Endothelial cell of umbilical vein (primary cell): Measurements from ENCODE around the gene SPATA19. TPM values are rescaled to one million over a fixed set of nuclear protein-coding genes. Genes with fewer than 3 reads are reported as not detected.

ENCODE experiments used
- BruUV-seq: library from RNA; stranded (reverse); fragments of 400-500 nt; replicated peaks from 2 replicates; lab custom pipeline; 2021; lab: Mats Ljungman, UMichigan
- CTCF ChIA-PET: fragments of 300-600, 350-600 bp; sonication (Branson Sonifier 250); formaldehyde crosslinking; loops from one replicate; lab custom pipeline; 2021; ENCODE audit warnings: antibody characterized with exemption, inconsistent platforms; lab: Charles Lee
- POLR2A ChIA-PET: fragments of 300-600, 350-600 bp; sonication (Branson Sonifier 250); formaldehyde crosslinking; loops from one replicate; lab custom pipeline; 2021; ENCODE audit warnings: antibody characterized with exemption, inconsistent platforms; lab: Charles Lee
- DNase-seq: peaks from one replicate; pipeline ENCODE4 v3.0.0-alpha.2; 2011; ENCODE audit warnings: low read depth, low spot score
- FAIRE-seq: peaks from 2 replicates; lab custom pipeline; 2011; peaks lifted over from hg19 to GRCh38; lab: Jason Lieb, UNC
- H2AFZ ChIP-seq: 2 replicates; pipeline ENCODE4 v1.6.0; 2012; ENCODE audit warnings: low read depth, low read length, control low read depth, inconsistent platforms
- H3K27ac ChIP-seq: 2 replicates; pipeline ENCODE4 v1.5.1; 2011; ENCODE audit warnings: low read depth, mild to moderate bottlenecking, control low read depth, low read length, moderate library complexity; ENCODE audit not compliant: insufficient read depth
- H3K27me3 ChIP-seq, 2 experiments: 2 replicates each; pipeline versions ENCODE4 v1.6.0 to v1.6.1; 2011; ENCODE audit warnings: low read length in 2 of 2, mixed read lengths in 1 of 2; ENCODE audit not compliant: control insufficient read depth in 2 of 2, insufficient read depth in 2 of 2
- H3K36me3 ChIP-seq, 2 experiments: 2 replicates in 1 of 2; 3 replicates in 1 of 2; pipeline ENCODE4 v1.5.1; 2011; ENCODE audit warnings: low read length in 2 of 2, mild to moderate bottlenecking in 1 of 2, moderate library complexity in 1 of 2; ENCODE audit not compliant: control insufficient read depth in 2 of 2, insufficient read depth in 2 of 2; ENCODE audit errors: extremely low read depth in 1 of 2
- H3K4me1 ChIP-seq: 3 replicates; pipeline ENCODE4 v1.5.1; 2011; ENCODE audit warnings: mild to moderate bottlenecking, low read length; ENCODE audit not compliant: control insufficient read depth, insufficient read depth; ENCODE audit errors: extremely low read depth
- H3K4me2 ChIP-seq: 2 replicates; pipeline ENCODE4 v1.6.1; 2011; ENCODE audit warnings: low read length, control low read depth, mixed read lengths; ENCODE audit not compliant: insufficient read depth
- H3K4me3 ChIP-seq, 3 experiments: fragments of 200-600 bp in 1 of 3; sonication (generic), shearing (Covaris generic) in 1 of 3; replicated peaks in 1 of 3; 2 replicates each; pipeline ENCODE4 v1.5.1; 2011 to 2016; ENCODE audit warnings: control low read depth in 3 of 3, low read length in 3 of 3, mild to moderate bottlenecking in 2 of 3, inconsistent platforms in 1 of 3, low read depth in 1 of 3, moderate library complexity in 1 of 3; ENCODE audit not compliant: insufficient read depth in 1 of 3
- H3K79me2 ChIP-seq: 2 replicates; pipeline ENCODE4 v1.6.0; 2012; ENCODE audit warnings: low read length, inconsistent platforms; ENCODE audit not compliant: control insufficient read depth, insufficient read depth
- H3K9ac ChIP-seq: replicated peaks from 2 replicates; pipeline ENCODE3; 2011; ENCODE audit warnings: low read length, control low read depth; ENCODE audit not compliant: insufficient read depth; ENCODE audit errors: extremely low read depth
- H3K9me1 ChIP-seq: replicated peaks from 3 replicates; pipeline ENCODE4 v1.6.0; 2011; ENCODE audit warnings: mild to moderate bottlenecking, low read length; ENCODE audit not compliant: control insufficient read depth, insufficient read depth; ENCODE audit errors: extremely low read depth
- H3K9me3 ChIP-seq: replicated peaks from 2 replicates; pipeline ENCODE4 v1.5.1; 2012; ENCODE audit warnings: low read length, inconsistent platforms; ENCODE audit not compliant: control insufficient read depth, insufficient read depth
- H4K20me1 ChIP-seq: replicated peaks from 2 replicates; pipeline ENCODE3; 2011; ENCODE audit warnings: mild to moderate bottlenecking, low read length; ENCODE audit not compliant: control insufficient read depth, insufficient read depth; ENCODE audit errors: extremely low read depth
- EZH2 ChIP-seq: IDR thresholded peaks from 2 replicates; pipeline ENCODE4 v1.6.1; 2012; ENCODE audit warnings: borderline replicate concordance, low read depth, mild to moderate bottlenecking, moderate library complexity, low read length, inconsistent platforms; ENCODE audit not compliant: severe bottlenecking
- FOS ChIP-seq: IDR thresholded peaks from 2 replicates; pipeline ENCODE4 v1.6.1; 2011; ENCODE audit warnings: mild to moderate bottlenecking, low read length, moderate library complexity, borderline replicate concordance; ENCODE audit not compliant: insufficient read depth
- GATA2 ChIP-seq: IDR thresholded peaks from 2 replicates; pipeline ENCODE4 v1.7.0; 2011; ENCODE audit warnings: low read depth, mild to moderate bottlenecking, moderate library complexity, mixed read lengths, low read length; ENCODE audit not compliant: insufficient read length, insufficient read depth
- JUN ChIP-seq: IDR thresholded peaks from 2 replicates; pipeline ENCODE4 v1.6.1; 2011; ENCODE audit warnings: borderline replicate concordance, low read depth; ENCODE audit not compliant: insufficient read length, insufficient read depth
- MYC ChIP-seq: IDR thresholded peaks from one replicate; pipeline ENCODE4 v1.6.1; 2011; ENCODE audit warnings: mild to moderate bottlenecking, low read depth, low read length
- POLR2A ChIP-seq: IDR thresholded peaks from 2 replicates; pipeline ENCODE4 v1.6.1; 2012; ENCODE audit warnings: low read depth, mild to moderate bottlenecking, control low read depth, low read length
- POLR2AphosphoS5 ChIP-seq: IDR thresholded peaks from 2 replicates; pipeline ENCODE4 v1.6.1; 2012; ENCODE audit warnings: low read depth, mild to moderate bottlenecking, control low read depth, low read length, moderate library complexity; ENCODE audit not compliant: insufficient read depth
- dilution Hi-C: fragments of 300-500 bp; cut with MboI; formaldehyde crosslinking; loops from one replicate; pipeline ENCODE4 v1.15.0; 2019; ENCODE audit warnings: low sequenced_read_pairs; ENCODE audit not compliant: extremely low pct_ligation_motif_present
- intact Hi-C: fragments of 100-400 bp; cut with micrococcal nuclease; formaldehyde crosslinking; loops from one replicate; pipeline ENCODE4 v1.10.0; 2022
- polyA plus RNA-seq, 4 experiments: library from polyadenylated mRNA; depleted of rRNA in 3 of 4; stranded (reverse) in 3 of 4; unstranded in 1 of 4; fragments of >200 nt; gene quantifications; 2 replicates each; pipeline versions ENCODE4 v1.2.1 to v1.2.3, GENCODE V29; 2011 to 2012; ENCODE audit warnings: missing spikeins in 1 of 4
- total RNA-seq: library from RNA; stranded (reverse); gene quantifications from 2 replicates; pipeline ENCODE4 v1.2.3, GENCODE V29; 2021
- TF ChIP-seq, protein P1 (sequence below): IDR thresholded peaks from 2 replicates; pipeline ENCODE4 v1.6.1; 2011; ENCODE audit not compliant: insufficient read depth, insufficient read length
- TF ChIP-seq, protein P2 (sequence below), 2 donors: IDR thresholded peaks; 1 replicate in 1 of 2; 2 replicates in 1 of 2; pipeline ENCODE4 v1.5.1; 2011; ENCODE audit warnings: low read length in 2 of 2, mild to moderate bottlenecking in 2 of 2, moderate library complexity in 2 of 2, control low read depth in 1 of 2, inconsistent platforms in 1 of 2, low read depth in 1 of 2; ENCODE audit not compliant: insufficient read depth in 1 of 2; ENCODE audit errors: extremely low read depth in 1 of 2

The SPATA19 gene
- total and polyA plus RNA-seq, 2 donors (not counting 3 experiments of a cell fraction or from before 2014, with no cell fraction given), result not detected

DNA sequence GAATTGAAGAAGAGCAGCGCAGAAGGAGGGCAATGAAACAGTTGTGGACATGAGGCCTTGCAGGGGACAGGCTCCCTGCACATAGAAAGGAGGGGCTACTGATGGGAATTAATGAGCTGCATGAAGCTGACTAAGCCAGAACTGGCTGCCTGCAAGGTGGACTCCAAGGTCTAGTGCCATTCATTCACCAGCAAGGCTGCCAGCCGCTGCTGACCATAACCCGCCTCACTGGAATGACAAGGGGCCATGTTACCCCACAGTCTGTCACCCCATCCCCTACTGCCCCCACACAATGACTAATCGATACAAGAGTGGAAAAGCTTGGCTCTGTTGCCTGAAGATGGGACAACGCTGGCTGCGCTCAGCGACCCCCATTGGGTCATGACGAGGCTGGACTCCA is 44.6 kb downstream of the SPATA19 start:
- dilution Hi-C loops (no loop called here), intact Hi-C loops (no loop called here)
- ChIA-PET CTCF (no interaction called here), POLR2A (no interaction called here)
- no peak overlapping the region for H3K27ac ChIP-seq
- H3K9me3 ChIP-seq, result peaks cover 2% of the 10 kb centered on the region
- DNase-seq (no peak), FAIRE-seq (no peak)
- TF ChIP-seq POLR2A, result no peak
- TF ChIP-seq POLR2AphosphoS5, result no peak
- TF ChIP-seq, protein P1, sequence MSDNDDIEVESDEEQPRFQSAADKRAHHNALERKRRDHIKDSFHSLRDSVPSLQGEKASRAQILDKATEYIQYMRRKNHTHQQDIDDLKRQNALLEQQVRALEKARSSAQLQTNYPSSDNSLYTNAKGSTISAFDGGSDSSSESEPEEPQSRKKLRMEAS, result no peak
- no peak for TF ChIP-seq GATA2
- TF ChIP-seq MYC, result no peak
- TF ChIP-seq JUN, result no peak
- H3K79me2 ChIP-seq, result no peaks in the 10 kb centered on the region
- H3K27me3 ChIP-seq, result no peaks in the 10 kb centered on the region
- no peaks in the 10 kb centered on the region for H3K9me1 ChIP-seq
- no peaks in the 10 kb centered on the region for H3K36me3 ChIP-seq
- no peaks in the 10 kb centered on the region for H3K4me1 ChIP-seq
- no peak overlapping the region for H3K4me3 ChIP-seq
- H2AFZ ChIP-seq, result no peak overlapping the region
- no TSS peak for BruUV-seq
- H4K20me1 ChIP-seq, result no peaks in the 10 kb centered on the region
- H3K4me2 ChIP-seq, result no peak overlapping the region
- H3K9ac ChIP-seq, result no peak overlapping the region

DNA sequence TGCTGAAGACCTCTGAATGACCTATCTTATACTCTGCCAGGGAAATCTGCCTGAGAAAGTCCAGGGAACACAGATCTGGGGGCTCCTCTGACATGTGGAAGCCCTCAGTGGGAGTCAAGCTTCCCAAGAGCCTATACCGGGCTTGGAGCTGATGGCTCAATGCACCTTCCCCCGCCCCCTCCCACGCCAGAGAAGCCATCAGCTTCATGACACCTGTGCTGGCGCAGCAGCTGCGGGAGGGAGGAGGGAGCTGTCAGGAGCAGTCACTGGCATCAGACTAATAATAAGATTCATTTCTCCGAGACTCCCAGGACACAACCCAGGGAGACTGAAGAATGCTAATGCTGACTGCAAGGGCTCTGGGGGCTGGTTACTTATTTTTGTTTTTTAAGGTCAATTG is 47.8 kb downstream of the SPATA19 start:
- POLR2A ChIA-PET, result no interaction called here
- no peak for TF ChIP-seq EZH2
- TF ChIP-seq, protein P2, sequence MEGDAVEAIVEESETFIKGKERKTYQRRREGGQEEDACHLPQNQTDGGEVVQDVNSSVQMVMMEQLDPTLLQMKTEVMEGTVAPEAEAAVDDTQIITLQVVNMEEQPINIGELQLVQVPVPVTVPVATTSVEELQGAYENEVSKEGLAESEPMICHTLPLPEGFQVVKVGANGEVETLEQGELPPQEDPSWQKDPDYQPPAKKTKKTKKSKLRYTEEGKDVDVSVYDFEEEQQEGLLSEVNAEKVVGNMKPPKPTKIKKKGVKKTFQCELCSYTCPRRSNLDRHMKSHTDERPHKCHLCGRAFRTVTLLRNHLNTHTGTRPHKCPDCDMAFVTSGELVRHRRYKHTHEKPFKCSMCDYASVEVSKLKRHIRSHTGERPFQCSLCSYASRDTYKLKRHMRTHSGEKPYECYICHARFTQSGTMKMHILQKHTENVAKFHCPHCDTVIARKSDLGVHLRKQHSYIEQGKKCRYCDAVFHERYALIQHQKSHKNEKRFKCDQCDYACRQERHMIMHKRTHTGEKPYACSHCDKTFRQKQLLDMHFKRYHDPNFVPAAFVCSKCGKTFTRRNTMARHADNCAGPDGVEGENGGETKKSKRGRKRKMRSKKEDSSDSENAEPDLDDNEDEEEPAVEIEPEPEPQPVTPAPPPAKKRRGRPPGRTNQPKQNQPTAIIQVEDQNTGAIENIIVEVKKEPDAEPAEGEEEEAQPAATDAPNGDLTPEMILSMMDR (IDR thresholded peaks at IDR 0.05; ENCODE audit: extremely low read depth in 1 of 2, insufficient read depth in 1 of 2, low read depth in 1 of 2, low read length in 2 of 2), result no peak
- TF ChIP-seq, protein P1, result no peak
- no peak for TF ChIP-seq POLR2AphosphoS5
- TF ChIP-seq JUN, result no peak
- TF ChIP-seq POLR2A, result no peak
- TF ChIP-seq FOS, result no peak
- no peak for TF ChIP-seq MYC
- TF ChIP-seq GATA2, result no peak

More for the DNA sequence above, 47.8 kb downstream of the SPATA19 start:
- Histone ChIP-seq H3K4me3 (no peak overlapping the region), H3K79me2 (no peaks in the 10 kb centered on the region), H3K4me2 (no peak overlapping the region), H3K9me3 (peaks cover 4% of the 10 kb centered on the region), H3K9me1 (no peaks in the 10 kb centered on the region), H4K20me1 (no peaks in the 10 kb centered on the region), H3K9ac (no peak overlapping the region), H2AFZ (no peak overlapping the region), H3K36me3 (no peaks in the 10 kb centered on the region), H3K27ac (no peak overlapping the region), H3K27me3 (no peaks in the 10 kb centered on the region), H3K4me1 (no peaks in the 10 kb centered on the region)
- dilution Hi-C loops (no loop called here), intact Hi-C loops (no loop called here)
- FAIRE-seq (no peak), DNase-seq (no peak)
- CTCF ChIA-PET, result no interaction called here
- no TSS peak for BruUV-seq
